Body of pancreas (tissue), 4 donors: ENCODE data around the gene EHMT1. TPM values are rescaled to one million over a fixed set of nuclear protein-coding genes. Genes with fewer than 3 reads are reported as not detected.

Experiments
- ATAC-seq: fragments of 150-250 bp; one replicate; pipeline ENCODE4 v1.9.1; 2016
- DNase-seq, 4 donors: peaks; one replicate each; pipeline ENCODE4 v3.0.0-alpha.2; 2019
- H3K27ac ChIP-seq, 4 donors: fragments of 200-600 bp; sonication (generic); 1 replicate in 3 of 4; 2 replicates in 1 of 4; pipeline versions ENCODE4 v1.5.1 to v1.6.1; 2016 to 2019; ENCODE audit warnings: mild to moderate bottlenecking in 1 of 4, mixed read lengths in 1 of 4, moderate library complexity in 1 of 4
- H3K27me3 ChIP-seq, 2 donors: fragments of 200-600 bp; sonication (generic); one replicate each; pipeline ENCODE4 v1.6.0; 2016; ENCODE audit warnings: mild to moderate bottlenecking in 1 of 2
- H3K36me3 ChIP-seq, 2 donors: fragments of 200-600 bp; sonication (generic); replicated peaks in 1 of 2; 2 replicates each; pipeline ENCODE4 v1.5.1; 2016; ENCODE audit warnings: low read depth in 2 of 2; ENCODE audit not compliant: insufficient read depth in 1 of 2
- H3K4me1 ChIP-seq: fragments of 200-600 bp; sonication (generic); one replicate; pipeline ENCODE4 v1.6.0; 2016
- H3K4me3 ChIP-seq, 2 donors: fragments of 200-600 bp; sonication (generic); 1 replicate in 1 of 2; 2 replicates in 1 of 2; pipeline ENCODE4 v1.5.1; 2016 to 2019
- H3K9me3 ChIP-seq, 3 donors: fragments of 200-600 bp; sonication (generic); 1 replicate in 2 of 3; 2 replicates in 1 of 3; pipeline ENCODE4 v1.5.1; 2016
- CTCF ChIP-seq, 7 experiments: fragments of 450-650 bp in 4 of 7; fragments of 200-600 bp in 3 of 7; sonication (generic) in 3 of 7; IDR thresholded peaks; one replicate each; pipeline ENCODE4 v1.5.1; 2016 to 2019; ENCODE audit warnings: antibody characterized with exemption in 7 of 7
- POLR2A ChIP-seq, 3 donors: fragments of 450-650 bp; IDR thresholded peaks; one replicate each; pipeline ENCODE4 v1.6.1; 2016; ENCODE audit warnings: antibody characterized with exemption in 3 of 3, mild to moderate bottlenecking in 2 of 3
- WGBS, 2 donors: methylation state at CpG; one replicate each; pipeline ENCODE4 v1.1.5; 2017; 5-methylcytosine and 5-hydroxymethylcytosine counted together
- intact Hi-C: fragments of 100-400 bp; cut with DNase I; formaldehyde crosslinking; loops from one replicate; pipeline ENCODE4 v1.15.1; 2023
- total RNA-seq, 2 donors: library from RNA; depleted of rRNA; stranded (reverse); fragments of >200 nt; gene quantifications; one replicate each; pipeline ENCODE4 v1.1.0, GENCODE V29; 2016

Gene EHMT1
- total RNA-seq, 2 donors from 2014 or later, result 41.0 to 65.9 TPM

GRCh38 chr9:137836151-137836830, 217.5 kb downstream of the EHMT1 start:
- intact Hi-C loops, result no loop called here
- 92 to 93% methylated on average over 19 to 28 of the region's 28 CpGs for WGBS, 2 donors
- no peak for TF ChIP-seq CTCF (IDR thresholded peaks at IDR 0.05)
- no peak for TF ChIP-seq POLR2A (IDR thresholded peaks at IDR 0.05)
- no peak overlapping the region for H3K27ac ChIP-seq
- peaks cover 0 to 10% of the 10 kb centered on the region in 2 donors for H3K36me3 ChIP-seq
- no peaks in the 10 kb centered on the region for H3K27me3 ChIP-seq
- no peaks in the 10 kb centered on the region for H3K4me1 ChIP-seq
- peaks cover 0 to 4% (median 0%) of the 10 kb centered on the region in 3 donors for H3K9me3 ChIP-seq
- DNase-seq, result no peak
- no peak for ATAC-seq
- H3K4me3 ChIP-seq, result no peak overlapping the region

- DNase-seq, result no peak
- intact Hi-C loops, result no loop called here
- no peak overlapping the region for H3K4me3 ChIP-seq
- no peaks in the 10 kb centered on the region for H3K4me1 ChIP-seq
- H3K27me3 ChIP-seq, result no peaks in the 10 kb centered on the region
- TF ChIP-seq CTCF (IDR thresholded peaks at IDR 0.05) (no peak), POLR2A (IDR thresholded peaks at IDR 0.05) (no peak)
- H3K9me3 ChIP-seq, result peaks cover 0 to 4% (median 0%) of the 10 kb centered on the region in 3 donors
- no peak for ATAC-seq
- no peak overlapping the region for H3K27ac ChIP-seq
- peaks cover 0 to 10% of the 10 kb centered on the region in 2 donors for H3K36me3 ChIP-seq
- 84 to 100% methylated on average over 1 to 10 of the region's 12 CpGs for WGBS, 2 donors
Observed at GRCh38 chr9:137836831-137837241, 218.0 kb downstream of the EHMT1 start.

GRCh38 chr9:137837345-137838278, 218.8 kb downstream of the EHMT1 start:
- 95% methylated on average over 11 to 17 of the region's 20 CpGs for WGBS, 2 donors
- TF ChIP-seq CTCF (IDR thresholded peaks at IDR 0.05) (no peak), POLR2A (IDR thresholded peaks at IDR 0.05) (no peak)
- Histone ChIP-seq H3K27me3 (no peaks in the 10 kb centered on the region), H3K4me3 (no peak overlapping the region), H3K4me1 (no peaks in the 10 kb centered on the region), H3K36me3 (peaks cover 0 to 10% of the 10 kb centered on the region in 2 donors), H3K9me3 (peaks cover 0 to 4% (median 0%) of the 10 kb centered on the region in 3 donors), H3K27ac (no peak overlapping the region)
- ATAC-seq, result no peak
- no peak for DNase-seq
- intact Hi-C loops, result no loop called here

- Histone ChIP-seq H3K4me3 (no peak overlapping the region), H3K4me1 (no peaks in the 10 kb centered on the region), H3K27ac (no peak overlapping the region), H3K27me3 (no peaks in the 10 kb centered on the region), H3K9me3 (peaks cover 0 to 4% (median 0%) of the 10 kb centered on the region in 3 donors), H3K36me3 (peaks cover 0 to 9% of the 10 kb centered on the region in 2 donors)
- no peak for DNase-seq
- intact Hi-C loops, result no loop called here
- no peak for ATAC-seq
- TF ChIP-seq POLR2A (IDR thresholded peaks at IDR 0.05) (no peak), CTCF (IDR thresholded peaks at IDR 0.05) (no peak)
- 95 to 96% methylated on average over 10 of the region's 10 CpGs for WGBS, 2 donors
Observed at GRCh38 chr9:137838576-137838975, 219.8 kb downstream of the EHMT1 start.
